22Rv1 (cell line): ENCODE measurements around the gene ZW10.
"Not testable (repeated sequence)": the region's sequence is repeated elsewhere in the genome, so short reads cannot be mapped to it uniquely, and the experiment has no call there.

Experiments used
- H3K27ac ChIP-seq: fragments of 450-650 bp; 2 replicates; pipeline ENCODE4 v1.5.1; 2017
- ZFX ChIP-seq: fragments of 450-650 bp; IDR thresholded peaks from 2 replicates; pipeline ENCODE4 v1.6.1; 2017; ENCODE audit warnings: antibody characterized with exemption, borderline replicate concordance
- TF ChIP-seq, protein P1 (sequence below): fragments of 450-650 bp; IDR thresholded peaks from 2 replicates; pipeline ENCODE4 v1.5.1; 2017; ENCODE audit warnings: mild to moderate bottlenecking

Gene ZW10

GRCh38 chr11:113779496-113779895 lies 6.0 kb upstream of the ZW10 start, which contains the start of gene CLDN25:
TSS of gene CLDN25 (plus strand) at chr11:113779796. CDS start at chr11:113779796, 0 bp downstream.
- TF ChIP-seq, protein P1, sequence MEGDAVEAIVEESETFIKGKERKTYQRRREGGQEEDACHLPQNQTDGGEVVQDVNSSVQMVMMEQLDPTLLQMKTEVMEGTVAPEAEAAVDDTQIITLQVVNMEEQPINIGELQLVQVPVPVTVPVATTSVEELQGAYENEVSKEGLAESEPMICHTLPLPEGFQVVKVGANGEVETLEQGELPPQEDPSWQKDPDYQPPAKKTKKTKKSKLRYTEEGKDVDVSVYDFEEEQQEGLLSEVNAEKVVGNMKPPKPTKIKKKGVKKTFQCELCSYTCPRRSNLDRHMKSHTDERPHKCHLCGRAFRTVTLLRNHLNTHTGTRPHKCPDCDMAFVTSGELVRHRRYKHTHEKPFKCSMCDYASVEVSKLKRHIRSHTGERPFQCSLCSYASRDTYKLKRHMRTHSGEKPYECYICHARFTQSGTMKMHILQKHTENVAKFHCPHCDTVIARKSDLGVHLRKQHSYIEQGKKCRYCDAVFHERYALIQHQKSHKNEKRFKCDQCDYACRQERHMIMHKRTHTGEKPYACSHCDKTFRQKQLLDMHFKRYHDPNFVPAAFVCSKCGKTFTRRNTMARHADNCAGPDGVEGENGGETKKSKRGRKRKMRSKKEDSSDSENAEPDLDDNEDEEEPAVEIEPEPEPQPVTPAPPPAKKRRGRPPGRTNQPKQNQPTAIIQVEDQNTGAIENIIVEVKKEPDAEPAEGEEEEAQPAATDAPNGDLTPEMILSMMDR, result no peak
- TF ChIP-seq ZFX, result no peak
- H3K27ac ChIP-seq, result no peak within 1 kb of the TSS

DNA sequence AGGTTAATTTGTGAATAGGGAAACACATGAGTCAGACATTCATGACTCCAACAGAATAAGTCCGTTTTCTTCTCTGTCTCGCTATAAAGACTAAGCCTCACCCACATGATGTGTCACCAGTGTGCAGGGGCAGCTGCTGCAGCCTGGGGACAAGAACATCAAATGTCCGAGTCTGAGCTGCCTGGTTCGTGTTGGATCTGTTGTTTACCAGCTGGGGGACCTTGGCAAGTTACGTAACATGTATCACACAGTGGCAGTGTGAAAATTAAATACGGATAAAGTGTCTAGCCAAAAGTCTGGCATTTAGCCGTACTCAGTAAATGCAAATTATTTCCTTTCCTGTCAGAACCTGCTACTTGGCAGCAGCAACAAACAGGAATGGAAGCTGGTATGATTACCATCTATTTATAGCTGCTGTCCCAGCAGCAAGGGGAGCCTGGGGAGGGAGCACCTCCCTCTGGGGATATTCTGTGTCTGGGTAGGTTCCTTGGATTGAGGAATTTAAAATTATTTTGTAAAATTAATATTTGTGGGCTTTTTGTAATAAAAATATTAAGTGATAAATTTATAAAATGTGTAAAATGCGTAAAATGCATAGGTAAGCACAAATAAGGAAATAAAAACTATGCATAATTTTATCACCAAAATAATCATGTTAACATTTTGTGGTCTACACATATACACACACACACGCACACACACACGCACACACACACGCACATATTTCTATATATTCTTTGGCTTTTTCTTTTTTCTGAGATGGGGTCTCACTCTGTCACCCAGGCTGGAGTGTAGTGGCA lies 4.8 kb upstream of the ZW10 start:
- H3K27ac ChIP-seq, result no peak overlapping the region
- TF ChIP-seq, protein P1, result no peak
- no peak for TF ChIP-seq ZFX

- peak overlapping the region; percentile 71 for H3K27ac ChIP-seq
- no peak for TF ChIP-seq ZFX
- TF ChIP-seq, protein P1, result peak; percentile 68
Measured at GRCh38 chr11:113774174-113774503, 647 bp upstream of the ZW10 start.

GRCh38 chr11:113773092-113773415 lies 438 bp downstream of the ZW10 start:
- TF ChIP-seq, protein P1, result no peak
- TF ChIP-seq ZFX, result no peak
- H3K27ac ChIP-seq, result peak overlapping the region; percentile 71

- TF ChIP-seq, protein P1, result no peak
- TF ChIP-seq ZFX, result no peak
- H3K27ac ChIP-seq, result no peak overlapping the region
Measured at GRCh38 chr11:113771964-113772363, 1.5 kb downstream of the ZW10 start.

DNA sequence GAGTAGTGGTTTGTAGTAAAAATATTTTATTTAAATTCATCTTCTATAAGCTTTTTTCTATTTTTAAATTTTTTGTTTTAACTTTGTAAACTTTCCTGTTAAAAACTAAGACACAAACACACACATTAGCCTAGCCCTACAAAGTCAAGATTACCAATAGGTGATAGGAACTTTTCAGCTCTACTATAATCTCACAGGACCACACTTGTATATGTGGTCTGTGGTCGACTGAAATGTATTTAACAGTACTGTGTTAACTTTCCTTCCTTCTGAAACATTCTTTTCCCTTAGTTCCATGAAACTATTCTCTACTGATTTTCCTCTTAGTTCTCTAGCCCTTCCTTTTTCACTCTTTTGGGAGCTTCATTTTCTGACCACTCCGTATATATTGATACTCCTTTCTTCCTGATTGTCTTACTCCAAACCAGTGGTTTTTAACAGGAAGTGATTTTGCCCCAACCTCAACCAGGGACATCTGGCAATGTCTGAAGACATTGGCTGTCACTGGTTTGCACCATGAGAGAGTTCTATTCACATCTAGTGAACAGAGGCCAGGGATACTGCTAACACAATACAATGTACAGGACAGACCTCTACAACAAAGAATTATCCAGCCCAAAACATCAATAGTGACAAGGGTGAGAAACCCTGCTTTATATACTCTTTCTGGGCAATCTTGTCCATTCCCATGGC lies 8.8 kb downstream of the ZW10 start:
- no peak for TF ChIP-seq ZFX
- TF ChIP-seq, protein P1, result no peak
- no peak overlapping the region for H3K27ac ChIP-seq

GRCh38 chr11:113763040-113763439 lies 10.5 kb downstream of the ZW10 start:
- H3K27ac ChIP-seq, result not testable (repeated sequence)
